Testis (tissue), 3 donors: ENCODE measurements around the gene AQP7. TPM values are rescaled to one million over a fixed set of nuclear protein-coding genes. Genes with fewer than 3 reads are reported as not detected.
A peak's percentile ranks its signal among the peaks of the same experiment; 100 is the strongest.

Experiments used
- DNase-seq: peaks from one replicate; pipeline ENCODE4 v3.0.0-alpha.2; 2019
- H3K27ac ChIP-seq, 2 donors: fragments of 200-600 bp; sonication (generic); one replicate each; pipeline ENCODE4 v1.5.1; 2019
- H3K27me3 ChIP-seq: fragments of 200-600 bp; sonication (generic); one replicate; pipeline ENCODE4 v1.5.1; 2019
- H3K36me3 ChIP-seq: fragments of 200-600 bp; sonication (generic); one replicate; pipeline ENCODE4 v1.5.1; 2017; ENCODE audit warnings: low read depth; ENCODE audit errors: missing control alignments
- H3K4me1 ChIP-seq: fragments of 200-600 bp; sonication (generic); one replicate; pipeline ENCODE4 v1.5.1; 2019
- H3K4me3 ChIP-seq, 2 donors: fragments of 200-600 bp; sonication (generic); one replicate each; pipeline ENCODE4 v1.5.1; 2017 to 2019
- H3K9me3 ChIP-seq: fragments of 200-600 bp; sonication (generic); one replicate; pipeline ENCODE4 v1.5.1; 2017
- POLR2A ChIP-seq: fragments of 450-650 bp; IDR thresholded peaks from one replicate; pipeline ENCODE4 v1.6.1; 2017; ENCODE audit warnings: antibody characterized with exemption, mild to moderate bottlenecking, moderate library complexity
- WGBS, 2 donors: methylation state at CpG; one replicate each; pipeline ENCODE4 v1.1.5; 2018; 5-methylcytosine and 5-hydroxymethylcytosine counted together
- intact Hi-C: fragments of 100-400 bp; cut with DNase I; formaldehyde crosslinking; loops from one replicate; pipeline ENCODE4 v1.15.1; 2023; ENCODE audit warnings: low total_unique reads
- polyA plus RNA-seq: library from polyadenylated mRNA; stranded (reverse); fragments of 350-450 nt; fragmentation: Illumina TruSeq; extraction: RNeasy Lipid Tissue Mini Kit (QIAGEN cat#74804); gene quantifications from one replicate; pipeline ENCODE4 v1.2.3, GENCODE V29; 2014; ENCODE audit warnings: low read depth, low replicate concordance; ENCODE audit not compliant: insufficient read depth
- total RNA-seq, 2 donors: library from RNA; depleted of rRNA; stranded (reverse); fragments of >200 nt; gene quantifications; one replicate each; pipeline ENCODE4 v1.2.3, GENCODE V29; 2016
- TF ChIP-seq, protein P1 (sequence below), 3 experiments: fragments of 450-650 bp in 2 of 3; fragments of 200-600 bp in 1 of 3; sonication (generic) in 1 of 3; IDR thresholded peaks; one replicate each; pipeline ENCODE4 v1.5.1; 2016 to 2019; ENCODE audit warnings: antibody characterized with exemption in 3 of 3, mild to moderate bottlenecking in 2 of 3, moderate library complexity in 1 of 3

Gene AQP7
- total and polyA plus RNA-seq, 3 donors from 2014 or later, result 19.1 to 55.6 (median 37.6) TPM

DNA sequence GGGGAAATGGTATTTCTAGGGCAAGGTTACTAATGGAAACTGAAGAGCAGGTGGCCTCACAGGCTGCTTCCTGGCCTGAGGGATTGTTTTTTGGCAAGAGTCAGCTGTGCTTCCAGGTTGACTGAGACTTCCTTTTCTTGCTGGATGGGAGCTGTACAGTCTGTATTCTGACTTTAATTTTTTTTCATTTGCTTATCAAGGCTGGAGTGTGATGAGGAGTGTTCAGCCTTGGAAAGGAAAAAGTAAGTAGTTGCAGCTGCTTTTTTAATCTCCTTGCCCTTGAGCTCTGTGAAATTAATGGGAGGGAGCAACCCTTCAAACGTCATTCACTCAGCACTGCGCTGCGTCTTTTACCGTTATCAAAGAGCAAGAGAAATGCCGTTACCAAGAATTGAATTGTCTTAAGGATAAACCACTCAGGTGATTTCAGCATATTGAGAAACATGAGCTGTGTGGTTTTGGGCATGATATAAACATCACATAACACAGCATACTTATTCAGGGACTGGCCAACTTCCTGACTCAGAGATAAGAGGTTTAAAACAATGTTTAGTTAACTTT is 47.6 kb downstream of the AQP7 start:
- 29 to 44% methylated on average over 5 of the region's 5 CpGs for WGBS, 2 donors
- Histone ChIP-seq H3K9me3 (no peaks in the 10 kb centered on the region), H3K4me3 (no peak overlapping the region), H3K27ac (peak overlapping the region; percentile 62 to 77), H3K4me1 (peaks cover 14% of the 10 kb centered on the region), H3K27me3 (no peaks in the 10 kb centered on the region), H3K36me3 (no peaks in the 10 kb centered on the region)
- DNase-seq, result peak; percentile 67
- TF ChIP-seq, protein P1, sequence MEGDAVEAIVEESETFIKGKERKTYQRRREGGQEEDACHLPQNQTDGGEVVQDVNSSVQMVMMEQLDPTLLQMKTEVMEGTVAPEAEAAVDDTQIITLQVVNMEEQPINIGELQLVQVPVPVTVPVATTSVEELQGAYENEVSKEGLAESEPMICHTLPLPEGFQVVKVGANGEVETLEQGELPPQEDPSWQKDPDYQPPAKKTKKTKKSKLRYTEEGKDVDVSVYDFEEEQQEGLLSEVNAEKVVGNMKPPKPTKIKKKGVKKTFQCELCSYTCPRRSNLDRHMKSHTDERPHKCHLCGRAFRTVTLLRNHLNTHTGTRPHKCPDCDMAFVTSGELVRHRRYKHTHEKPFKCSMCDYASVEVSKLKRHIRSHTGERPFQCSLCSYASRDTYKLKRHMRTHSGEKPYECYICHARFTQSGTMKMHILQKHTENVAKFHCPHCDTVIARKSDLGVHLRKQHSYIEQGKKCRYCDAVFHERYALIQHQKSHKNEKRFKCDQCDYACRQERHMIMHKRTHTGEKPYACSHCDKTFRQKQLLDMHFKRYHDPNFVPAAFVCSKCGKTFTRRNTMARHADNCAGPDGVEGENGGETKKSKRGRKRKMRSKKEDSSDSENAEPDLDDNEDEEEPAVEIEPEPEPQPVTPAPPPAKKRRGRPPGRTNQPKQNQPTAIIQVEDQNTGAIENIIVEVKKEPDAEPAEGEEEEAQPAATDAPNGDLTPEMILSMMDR (IDR thresholded peaks at IDR 0.05), result no peak
- intact Hi-C loops, result no loop called here

DNA sequence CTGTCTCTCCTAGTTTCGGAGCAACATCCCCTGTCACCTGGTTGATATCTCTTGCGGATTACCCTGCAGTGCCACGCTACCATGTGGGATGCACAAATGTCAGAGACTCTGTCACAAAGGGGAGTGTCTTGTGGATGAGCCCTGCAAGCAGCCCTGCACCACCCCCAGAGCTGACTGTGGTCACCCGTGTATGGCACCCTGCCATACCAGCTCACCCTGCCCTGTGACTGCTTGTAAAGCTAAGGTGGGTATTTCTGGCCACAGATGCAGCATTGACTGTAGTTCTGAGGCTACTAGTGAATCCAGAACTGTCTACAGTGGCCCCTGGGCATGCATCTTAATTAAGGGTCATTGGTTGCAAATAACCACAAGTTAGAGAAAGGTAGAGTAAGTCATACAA is 50.8 kb downstream of the AQP7 start:
- intact Hi-C loops, result no loop called here
- no peak overlapping the region for H3K27ac ChIP-seq
- TF ChIP-seq, protein P1 (IDR thresholded peaks at IDR 0.05), result no peak
- TF ChIP-seq POLR2A, result no peak
- peaks cover 10% of the 10 kb centered on the region for H3K4me1 ChIP-seq
- 86 to 90% methylated on average over 2 to 4 of the region's 4 CpGs for WGBS, 2 donors
- H3K27me3 ChIP-seq, result no peaks in the 10 kb centered on the region
- no peaks in the 10 kb centered on the region for H3K36me3 ChIP-seq
- DNase-seq, result no peak
- no peaks in the 10 kb centered on the region for H3K9me3 ChIP-seq
- no peak overlapping the region for H3K4me3 ChIP-seq

DNA sequence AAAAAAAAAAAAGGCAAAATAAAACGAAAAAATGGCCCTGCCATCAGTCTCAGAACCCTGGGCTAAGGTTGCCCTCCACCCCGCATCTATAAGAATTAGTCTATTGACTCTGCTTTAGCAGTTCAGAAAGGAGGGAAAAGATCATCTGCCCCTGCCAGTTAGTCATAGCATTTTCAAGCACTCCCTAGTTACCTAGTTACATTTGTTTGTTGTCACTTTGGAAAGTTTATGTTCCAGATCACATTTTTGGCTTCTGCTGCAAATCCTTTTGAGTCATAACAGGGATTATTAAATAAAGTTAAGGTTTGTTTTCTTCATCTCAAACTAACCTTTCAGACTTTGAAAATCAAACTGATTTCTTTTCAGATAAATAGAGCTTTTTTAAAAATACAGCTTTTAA is 52.1 kb downstream of the AQP7 start:
- Histone ChIP-seq H3K9me3 (no peaks in the 10 kb centered on the region), H3K4me1 (peaks cover 10% of the 10 kb centered on the region), H3K36me3 (peaks cover 3% of the 10 kb centered on the region), H3K27me3 (no peaks in the 10 kb centered on the region), H3K27ac (peak overlapping the region in 1 of 2 donors; percentile 10), H3K4me3 (no peak overlapping the region)
- TF ChIP-seq POLR2A, result no peak
- TF ChIP-seq, protein P1 (IDR thresholded peaks at IDR 0.05), result no peak
- intact Hi-C loops, result no loop called here
- DNase-seq, result no peak
- WGBS, 2 donors, result 69 to 78% methylated on average over 2 of the region's 2 CpGs

DNA sequence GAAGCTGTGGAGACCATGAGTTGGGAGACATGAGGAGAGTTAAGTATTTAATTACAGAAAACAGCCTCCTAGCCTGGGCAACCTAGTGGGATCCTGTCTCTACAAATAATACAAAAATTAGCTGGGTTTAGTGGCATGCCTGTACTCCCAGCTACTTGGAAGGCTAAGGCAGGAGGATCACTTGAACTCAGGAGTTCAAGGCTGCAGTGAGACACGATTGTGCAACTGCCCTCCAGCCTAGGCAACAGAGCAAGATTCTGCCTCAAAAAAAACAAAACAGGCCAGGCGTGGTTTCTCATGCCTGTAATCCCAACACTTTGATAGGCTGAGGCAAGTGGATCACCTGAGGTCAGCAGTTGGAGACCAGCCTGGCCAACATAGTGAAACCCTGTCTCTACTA is 52.6 kb downstream of the AQP7 start:
- H3K36me3 ChIP-seq, result peaks cover 5% of the 10 kb centered on the region
- no peak for DNase-seq
- no peak overlapping the region for H3K4me3 ChIP-seq
- H3K27ac ChIP-seq, result no peak overlapping the region
- intact Hi-C loops, result no loop called here
- no peak for TF ChIP-seq POLR2A
- TF ChIP-seq, protein P1 (IDR thresholded peaks at IDR 0.05), result no peak
- H3K9me3 ChIP-seq, result no peaks in the 10 kb centered on the region
- no peaks in the 10 kb centered on the region for H3K27me3 ChIP-seq
- peaks cover 10% of the 10 kb centered on the region for H3K4me1 ChIP-seq
- 55 to 69% methylated on average over 2 of the region's 2 CpGs for WGBS, 2 donors

DNA sequence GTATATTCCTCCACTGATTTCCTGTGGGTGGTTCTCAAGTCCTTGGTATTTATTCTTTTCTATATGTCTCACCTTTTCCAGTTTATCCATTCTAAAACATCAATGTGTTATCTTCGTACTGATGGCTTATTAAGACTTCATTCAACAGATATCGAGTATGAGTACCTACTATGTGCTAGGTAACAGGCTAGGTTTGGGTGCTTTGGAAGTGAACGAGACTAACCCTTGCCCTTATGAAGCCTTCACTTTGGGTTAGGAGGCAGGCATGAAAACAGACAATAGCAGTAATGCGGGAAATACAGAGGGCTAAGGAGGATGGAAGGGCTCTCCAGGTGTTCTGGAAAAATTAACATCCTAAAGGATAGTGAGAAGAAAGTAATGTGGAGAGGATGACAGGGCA is 53.4 kb downstream of the AQP7 start:
- intact Hi-C loops, result no loop called here
- H3K36me3 ChIP-seq, result peaks cover 5% of the 10 kb centered on the region
- peaks cover 4% of the 10 kb centered on the region for H3K4me1 ChIP-seq
- H3K9me3 ChIP-seq, result no peaks in the 10 kb centered on the region
- no peak for DNase-seq
- TF ChIP-seq POLR2A, result no peak
- TF ChIP-seq, protein P1 (IDR thresholded peaks at IDR 0.05), result no peak
- peak overlapping the region; percentile 9 to 31 for H3K27ac ChIP-seq
- no peaks in the 10 kb centered on the region for H3K27me3 ChIP-seq
- H3K4me3 ChIP-seq, result no peak overlapping the region
- 91 to 94% methylated on average over 4 of the region's 4 CpGs for WGBS, 2 donors
